ENCODE measurements around the gene RAB25.

DNA sequence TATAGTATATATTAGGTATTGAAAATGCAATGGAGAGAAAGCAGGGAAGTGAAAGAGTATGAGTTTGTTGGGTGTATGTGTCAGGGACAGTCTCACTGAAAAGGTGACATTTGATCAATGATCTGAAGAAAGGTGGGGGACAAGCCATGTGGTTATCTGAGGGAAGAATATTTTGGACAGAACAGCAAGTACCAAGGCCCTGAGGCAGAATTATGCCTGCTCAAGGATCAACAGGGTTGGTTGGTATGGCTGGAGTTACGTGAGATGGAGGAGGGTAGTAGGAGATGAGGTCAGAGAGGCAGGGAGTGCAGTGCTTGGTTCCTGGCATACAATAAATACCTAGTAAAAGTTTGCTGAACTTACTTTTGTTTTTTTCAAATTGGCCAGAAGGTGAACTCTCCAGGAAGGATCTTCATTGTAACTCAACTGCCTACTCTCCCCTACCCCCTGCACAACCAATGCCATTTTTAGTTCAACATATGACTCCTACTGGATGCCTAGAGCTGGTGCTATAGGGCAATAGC is 4.6 kb upstream of the RAB25 start:
- TF ChIP-seq EZH2phosphoT487 (conservative IDR thresholded peaks at IDR 0.05; ENCODE audit: low read length): no peak
- TF ChIP-seq, protein P1, sequence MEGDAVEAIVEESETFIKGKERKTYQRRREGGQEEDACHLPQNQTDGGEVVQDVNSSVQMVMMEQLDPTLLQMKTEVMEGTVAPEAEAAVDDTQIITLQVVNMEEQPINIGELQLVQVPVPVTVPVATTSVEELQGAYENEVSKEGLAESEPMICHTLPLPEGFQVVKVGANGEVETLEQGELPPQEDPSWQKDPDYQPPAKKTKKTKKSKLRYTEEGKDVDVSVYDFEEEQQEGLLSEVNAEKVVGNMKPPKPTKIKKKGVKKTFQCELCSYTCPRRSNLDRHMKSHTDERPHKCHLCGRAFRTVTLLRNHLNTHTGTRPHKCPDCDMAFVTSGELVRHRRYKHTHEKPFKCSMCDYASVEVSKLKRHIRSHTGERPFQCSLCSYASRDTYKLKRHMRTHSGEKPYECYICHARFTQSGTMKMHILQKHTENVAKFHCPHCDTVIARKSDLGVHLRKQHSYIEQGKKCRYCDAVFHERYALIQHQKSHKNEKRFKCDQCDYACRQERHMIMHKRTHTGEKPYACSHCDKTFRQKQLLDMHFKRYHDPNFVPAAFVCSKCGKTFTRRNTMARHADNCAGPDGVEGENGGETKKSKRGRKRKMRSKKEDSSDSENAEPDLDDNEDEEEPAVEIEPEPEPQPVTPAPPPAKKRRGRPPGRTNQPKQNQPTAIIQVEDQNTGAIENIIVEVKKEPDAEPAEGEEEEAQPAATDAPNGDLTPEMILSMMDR (IDR thresholded peaks at IDR 0.05; ENCODE audit: insufficient read depth, low read length, poor library complexity, severe bottlenecking): no peak
